GM13977 (cell line): ENCODE results near the gene LBHD1.

ENCODE experiments used
- DNase-seq: peaks from one replicate; pipeline ENCODE4 v3.0.0; 2012; ENCODE audit warnings: low spot score
- CTCF ChIP-seq: IDR thresholded peaks from 2 replicates; pipeline ENCODE4 v1.5.1; 2012; ENCODE audit warnings: mild to moderate bottlenecking, control low read depth; ENCODE audit not compliant: insufficient read depth; ENCODE audit errors: extremely low read depth, missing control alignments
- in situ Hi-C: fragments of 300-500 bp; cut with MboI; formaldehyde crosslinking; loops from one replicate; pipeline ENCODE4 v1.12.0; 2022; ENCODE audit warnings: low sequenced_read_pairs, low pct_unique_long_range_greater_than_20kb, mixed read lengths, inconsistent platforms; ENCODE audit not compliant: unreplicated experiment

LBHD1 gene

GRCh38 chr11:62649486-62649885 lies 22.6 kb downstream of the LBHD1 start:
- in situ Hi-C loops = no loop called here
- no peak for DNase-seq
- no peak for TF ChIP-seq CTCF

GRCh38 chr11:62648967-62649364 lies 23.1 kb downstream of the LBHD1 start:
- no peak for DNase-seq
- TF ChIP-seq CTCF = no peak
- in situ Hi-C loops = no loop called here

GRCh38 chr11:62648185-62648966 lies 23.7 kb downstream of the LBHD1 start:
- in situ Hi-C loops = no loop called here
- no peak for TF ChIP-seq CTCF
- no peak for DNase-seq

- in situ Hi-C loops = no loop called here
- TF ChIP-seq CTCF = no peak
- no peak for DNase-seq
These were observed 24.5 kb downstream of the LBHD1 start for GRCh38 chr11:62647609-62648005.

GRCh38 chr11:62646825-62647608 lies 25.1 kb downstream of the LBHD1 start:
- no peak for TF ChIP-seq CTCF
- DNase-seq = no peak
- in situ Hi-C loops = no loop called here

- in situ Hi-C loops = no loop called here
- TF ChIP-seq CTCF = no peak
- DNase-seq = peak; percentile 100
These were observed 25.9 kb downstream of the LBHD1 start, which contains the start of gene GANAB for GRCh38 chr11:62645946-62646824. GANAB (minus strand) TSS chr11:62646613; CDS start chr11:62646599, 14 bp downstream.
